ENCODE measurements around the gene NRARP. TPM values are rescaled to one million over a fixed set of nuclear protein-coding genes. Genes with fewer than 3 reads are reported as not detected.

NRARP gene, protein sequence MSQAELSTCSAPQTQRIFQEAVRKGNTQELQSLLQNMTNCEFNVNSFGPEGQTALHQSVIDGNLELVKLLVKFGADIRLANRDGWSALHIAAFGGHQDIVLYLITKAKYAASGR
- total RNA-seq = 0.35 and 3.4 TPM in 2 replicates

DNA sequence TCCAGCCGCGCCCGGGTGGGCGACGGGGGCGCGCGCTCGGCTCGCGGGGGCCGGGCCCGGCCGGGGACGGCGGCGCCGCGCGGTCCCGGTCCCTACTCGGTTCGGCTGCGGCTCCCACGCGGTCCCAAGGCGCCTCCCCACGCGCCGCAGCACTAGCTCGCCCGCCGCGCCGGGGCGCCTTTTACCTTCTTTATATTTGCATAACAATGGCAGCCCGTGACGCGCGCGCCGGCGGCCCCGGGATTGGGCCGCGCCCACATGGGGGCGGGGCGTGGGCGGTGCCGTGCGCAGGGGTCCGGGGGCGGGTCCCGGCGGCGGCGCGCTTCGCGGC, at the start of gene NRARP:
TSS of gene NRARP (minus strand) at position 154 of the 331 bp plus-strand sequence. CDS start 343 bp downstream, outside the sequence.

DNA sequence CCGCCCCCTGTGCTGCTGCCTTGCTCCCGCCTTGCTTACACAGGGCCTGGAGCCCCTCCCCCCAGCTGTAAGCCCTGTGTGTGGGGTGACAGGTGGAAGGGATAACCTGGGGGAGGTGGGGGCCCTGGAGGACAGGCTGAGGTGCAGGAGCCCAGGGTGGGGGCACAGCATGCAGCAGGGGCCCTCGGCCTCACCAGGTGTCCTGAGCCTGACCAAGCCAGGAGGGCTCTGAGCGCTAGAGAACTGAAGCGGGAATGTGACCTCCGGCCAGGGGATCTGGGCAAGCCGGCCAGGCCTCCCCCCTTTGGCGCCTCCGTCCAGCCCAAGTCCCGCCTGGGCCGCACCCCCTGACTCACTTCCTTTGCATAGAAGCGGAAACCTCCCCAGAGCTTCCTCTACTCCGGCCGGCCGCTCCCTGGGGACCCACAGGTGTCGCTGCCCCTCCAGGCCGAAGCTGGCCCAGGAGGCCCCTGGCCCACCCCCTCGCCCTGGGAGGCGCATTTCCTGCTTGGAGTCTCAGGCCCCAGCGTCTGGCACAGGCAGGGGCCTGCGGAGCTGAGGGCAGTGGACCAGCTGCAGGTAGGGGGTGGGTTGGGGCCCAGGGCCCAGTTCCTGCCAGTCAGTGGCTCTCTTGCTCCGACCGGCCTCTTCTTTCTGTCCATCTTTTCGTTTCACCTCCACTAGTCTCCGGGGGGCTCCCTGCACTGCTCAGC, 24.6 kb downstream of the NRARP start, which contains the start of gene TOR4A:
TSS of gene TOR4A (plus strand) at position 398 of the 713 bp plus-strand sequence. CDS start 964 bp downstream, outside the sequence.

DNA sequence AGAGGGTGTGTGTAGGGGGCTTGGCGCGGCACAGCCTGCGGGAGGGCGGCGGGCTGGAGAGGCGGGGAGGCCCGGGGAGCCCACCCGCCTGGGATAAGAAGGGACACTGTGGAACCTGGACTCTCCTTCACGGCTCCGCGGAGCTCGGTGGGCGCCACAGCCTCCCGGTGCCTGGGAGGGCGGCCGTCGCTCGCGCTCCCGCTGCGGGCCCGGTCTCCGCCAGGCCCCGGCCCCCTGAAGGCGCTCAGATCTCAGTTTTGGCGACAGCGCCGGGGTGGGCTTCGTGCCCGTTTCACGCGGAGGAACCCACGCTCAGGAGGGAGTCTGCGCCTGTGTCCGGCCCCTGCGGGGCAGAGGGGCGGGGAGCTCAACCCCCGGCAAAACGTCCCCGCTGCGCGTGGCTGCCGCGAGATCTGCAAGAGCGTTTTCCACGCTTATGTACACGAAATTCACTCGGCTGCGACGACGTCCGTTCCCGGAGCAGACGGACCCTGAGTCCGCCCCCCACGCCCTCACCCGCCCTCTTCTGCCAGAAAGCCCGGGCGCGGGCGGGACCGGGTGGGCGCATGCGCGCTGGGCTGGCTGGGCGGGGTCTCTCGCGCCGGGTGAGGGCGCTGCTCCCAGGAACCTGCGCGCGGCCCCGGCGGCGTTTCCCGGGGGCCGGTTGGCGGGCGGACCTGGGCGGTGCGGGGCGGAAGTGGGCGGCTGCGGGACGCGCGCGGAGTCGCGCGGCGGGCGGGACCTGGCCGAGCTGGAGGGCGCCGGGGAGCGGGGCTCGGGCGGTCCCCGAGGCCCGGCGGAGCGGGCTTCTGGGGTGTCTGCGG, 47.2 kb downstream of the NRARP start, which contains the start of gene NELFB:
TSS of gene NELFB (plus strand) at position 704 of the 824 bp plus-strand sequence.

DNA sequence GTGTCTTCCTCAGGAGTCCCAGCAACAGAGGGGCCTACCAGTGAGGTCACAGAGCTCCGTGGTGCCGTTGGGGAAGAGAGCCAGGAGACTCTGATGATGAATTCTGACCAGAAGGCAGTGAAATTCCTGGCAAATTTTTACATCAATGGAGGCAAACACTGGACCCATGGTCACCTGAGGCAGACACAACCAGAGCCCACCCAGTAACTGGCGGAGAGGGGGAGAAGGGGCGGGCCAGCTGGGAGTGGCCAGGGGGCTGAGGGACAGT, 50.9 kb downstream of the NRARP start, which contains the start of gene STPG3:
TSS of gene STPG3 (plus strand) at position 93 of the 268 bp plus-strand sequence. CDS start at position 94, 1 bp downstream.

Other genes with a start within 250 kb of the NRARP start
- 0.09 and 0.12 TPM in 2 replicates for gene ENTPD2, start 248.2 kb downstream of the NRARP start, total RNA-seq
- 0.34 and 0.70 TPM in 2 replicates for gene SAPCD2, start 231.7 kb downstream of the NRARP start, total RNA-seq
- 12.0 and 13.6 TPM in 2 replicates for gene UAP1L1, start 224.8 kb downstream of the NRARP start, total RNA-seq
- 61.3 and 66.3 TPM in 2 replicates for gene MAN1B1, start 215.3 kb downstream of the NRARP start, total RNA-seq
- 106 and 123 TPM in 2 replicates for gene DPP7, start 187.5 kb downstream of the NRARP start, total RNA-seq
- not detected in 2 replicates for gene GRIN1, start 163.1 kb downstream of the NRARP start, total RNA-seq
- gene LRRC26, start 132.2 kb downstream of the NRARP start, total RNA-seq = not detected in 2 replicates
- gene TMEM210, start 130.2 kb downstream of the NRARP start, total RNA-seq = not detected in 2 replicates
- 10.4 and 10.9 TPM in 2 replicates for gene ANAPC2, start 113.7 kb downstream of the NRARP start, total RNA-seq
- gene SSNA1, start 113.6 kb downstream of the NRARP start, total RNA-seq = 65.7 and 87.8 TPM in 2 replicates
- gene TPRN, start 101.5 kb downstream of the NRARP start, total RNA-seq = 12.4 and 16.1 TPM in 2 replicates
- 30.5 and 33.1 TPM in 2 replicates for gene TMEM203, start 96.6 kb downstream of the NRARP start, total RNA-seq
- gene NDOR1, start 96.6 kb downstream of the NRARP start, total RNA-seq = 8.8 and 11.2 TPM in 2 replicates
- not detected in 2 replicates for gene RNF208, start 80.0 kb downstream of the NRARP start, total RNA-seq
- 0.17 TPM in 1 of 2 replicates, not detected in the other for gene CYSRT1, start 77.1 kb downstream of the NRARP start, total RNA-seq
- gene RNF224, start 74.8 kb downstream of the NRARP start, total RNA-seq = not detected in 2 replicates
- not detected in 2 replicates for gene SLC34A3, start 71.4 kb downstream of the NRARP start, total RNA-seq
- gene TUBB4B, start 61.0 kb downstream of the NRARP start, total RNA-seq = 115 and 248 TPM in 2 replicates
- gene STPG3, start 51.0 kb downstream of the NRARP start, total RNA-seq = not detected in 2 replicates
- 33.8 and 44.2 TPM in 2 replicates for gene NELFB, start 46.9 kb downstream of the NRARP start, total RNA-seq
- 4.6 and 15.5 TPM in 2 replicates for gene TOR4A, start 24.5 kb downstream of the NRARP start, total RNA-seq
- 4.9 and 17.6 TPM in 2 replicates for gene EXD3, start 120.9 kb upstream of the NRARP start, total RNA-seq
- 0.17 and 0.23 TPM in 2 replicates for gene NOXA1, start 121.1 kb upstream of the NRARP start, total RNA-seq
- not detected in 2 replicates for gene ENTPD8, start 139.1 kb upstream of the NRARP start, total RNA-seq
- gene NSMF, start 157.1 kb upstream of the NRARP start, total RNA-seq = 60.7 and 64.3 TPM in 2 replicates
- gene PNPLA7, start 248.1 kb upstream of the NRARP start, total RNA-seq = 0.23 and 1.6 TPM in 2 replicates
- 74.1 and 91.6 TPM in 2 replicates for gene MRPL41, start 249.6 kb upstream of the NRARP start, total RNA-seq

All from pericardium fibroblast (primary cell).